Thyroid gland (tissue), 4 donors: Measurements from ENCODE around the gene HNRNPA2B1. TPM values are rescaled to one million over a fixed set of nuclear protein-coding genes. Genes with fewer than 3 reads are reported as not detected.
"Not testable (repeated sequence)": the region's sequence is repeated elsewhere in the genome, so short reads cannot be mapped to it uniquely, and the experiment has no call there.

Source experiments
- DNase-seq, 2 donors: peaks; one replicate each; pipeline ENCODE4 v3.0.0-alpha.2; 2019
- H3K27ac ChIP-seq, 3 donors: fragments of 200-600 bp; sonication (generic); 1 replicate in 2 of 3; 2 replicates in 1 of 3; pipeline ENCODE4 v1.5.1; 2016 to 2019; ENCODE audit warnings: mild to moderate bottlenecking in 1 of 3, moderate library complexity in 1 of 3
- H3K27me3 ChIP-seq: fragments of 200-600 bp; sonication (generic); one replicate; pipeline ENCODE4 v1.5.1; 2019
- H3K36me3 ChIP-seq, 2 donors: fragments of 200-600 bp; sonication (generic); one replicate each; pipeline ENCODE4 v1.5.1; 2016 to 2019
- H3K4me1 ChIP-seq, 2 donors: fragments of 200-600 bp; sonication (generic); one replicate each; pipeline ENCODE4 v1.5.1; 2017 to 2019
- H3K4me3 ChIP-seq, 3 donors: fragments of 200-600 bp; sonication (generic); replicated peaks in 1 of 3; 1 replicate in 2 of 3; 2 replicates in 1 of 3; pipeline ENCODE4 v1.5.1; 2016; ENCODE audit warnings: mild to moderate bottlenecking in 1 of 3
- H3K9me3 ChIP-seq: fragments of 200-600 bp; sonication (generic); one replicate; pipeline ENCODE4 v1.5.1; 2017
- CTCF ChIP-seq, 6 experiments: fragments of 200-600 bp in 3 of 6; fragments of 450-650 bp in 3 of 6; sonication (generic) in 3 of 6; IDR thresholded peaks; one replicate each; pipeline ENCODE4 v1.5.1; 2016 to 2019; ENCODE audit warnings: antibody characterized with exemption in 6 of 6, mild to moderate bottlenecking in 2 of 6, inconsistent platforms in 1 of 6, moderate library complexity in 1 of 6
- POLR2A ChIP-seq, 2 donors: fragments of 450-650 bp; IDR thresholded peaks; one replicate each; pipeline ENCODE4 v1.6.1; 2017; ENCODE audit warnings: antibody characterized with exemption in 2 of 2, mild to moderate bottlenecking in 2 of 2, moderate library complexity in 1 of 2
- WGBS, 2 donors: methylation state at CpG; one replicate each; pipeline ENCODE4 v1.1.5; 2017; 5-methylcytosine and 5-hydroxymethylcytosine counted together
- intact Hi-C: fragments of 100-400 bp; cut with DNase I; formaldehyde crosslinking; loops from one replicate; pipeline ENCODE4 v1.15.1; 2023
- total RNA-seq, 4 donors: library from RNA; depleted of rRNA; stranded (reverse); fragments of >200 nt; gene quantifications; one replicate each; pipeline ENCODE4 v1.2.3, GENCODE V29; 2016

The HNRNPA2B1 gene
- total RNA-seq, 4 donors from 2014 or later = 192 to 303 (median 239) TPM

GRCh38 chr7:26198133-26198780 lies 2.3 kb downstream of the HNRNPA2B1 start:
- TF ChIP-seq POLR2A (IDR thresholded peaks at IDR 0.05) (no peak), CTCF (IDR thresholded peaks at IDR 0.05) (peak; percentile 34 to 72 (median 63))
- peaks cover 15 to 36% of the 10 kb centered on the region in 2 donors for H3K4me1 ChIP-seq
- H3K4me3 ChIP-seq = peak overlapping the region; percentile 61 to 96 (median 86)
- intact Hi-C loops = no loop called here
- peaks cover 38 to 40% of the 10 kb centered on the region in 2 donors for H3K36me3 ChIP-seq
- DNase-seq = no peak
- H3K27me3 ChIP-seq = no peaks in the 10 kb centered on the region
- 1% methylated on average over 6 of the region's 6 CpGs for WGBS, 2 donors
- peak overlapping the region in 2 of 3 donors; percentile 99 to 100 for H3K27ac ChIP-seq
- no peaks in the 10 kb centered on the region for H3K9me3 ChIP-seq

- Histone ChIP-seq H3K27ac (peak overlapping the region in 1 of 3 donors; percentile 100), H3K4me1 (peaks cover 12 to 38% of the 10 kb centered on the region in 2 donors), H3K36me3 (peaks cover 46 to 49% of the 10 kb centered on the region in 2 donors), H3K9me3 (no peaks in the 10 kb centered on the region), H3K4me3 (peak overlapping the region in 1 of 3 donors; percentile 96), H3K27me3 (no peaks in the 10 kb centered on the region)
- intact Hi-C loops = no loop called here
- no peak for DNase-seq
- TF ChIP-seq CTCF (IDR thresholded peaks at IDR 0.05) (no peak), POLR2A (IDR thresholded peaks at IDR 0.05) (no peak)
- 20 to 24% methylated on average over 5 of the region's 5 CpGs for WGBS, 2 donors
Measured at GRCh38 chr7:26197153-26198115, 3.1 kb downstream of the HNRNPA2B1 start.

GRCh38 chr7:26195867-26196657 lies 4.5 kb downstream of the HNRNPA2B1 start:
- Histone ChIP-seq H3K4me3 (no peak overlapping the region), H3K27ac (no peak overlapping the region), H3K4me1 (peaks cover 12 to 39% of the 10 kb centered on the region in 2 donors), H3K36me3 (peaks cover 60 to 62% of the 10 kb centered on the region in 2 donors), H3K9me3 (no peaks in the 10 kb centered on the region), H3K27me3 (no peaks in the 10 kb centered on the region)
- WGBS, 2 donors = 68 to 69% methylated on average over 10 of the region's 10 CpGs
- TF ChIP-seq POLR2A (IDR thresholded peaks at IDR 0.05) = no peak
- no peak for TF ChIP-seq CTCF (IDR thresholded peaks at IDR 0.05)
- intact Hi-C loops = no loop called here
- no peak for DNase-seq

GRCh38 chr7:26195182-26195581 lies 5.4 kb downstream of the HNRNPA2B1 start:
- H3K27me3 ChIP-seq = no peaks in the 10 kb centered on the region
- no peak overlapping the region for H3K27ac ChIP-seq
- H3K4me1 ChIP-seq = peaks cover 12 to 39% of the 10 kb centered on the region in 2 donors
- H3K36me3 ChIP-seq = peaks cover 69 to 70% of the 10 kb centered on the region in 2 donors
- 88 to 90% methylated on average over 5 of the region's 5 CpGs for WGBS, 2 donors
- intact Hi-C loops = no loop called here
- no peak overlapping the region for H3K4me3 ChIP-seq
- TF ChIP-seq POLR2A (IDR thresholded peaks at IDR 0.05) (no peak), CTCF (IDR thresholded peaks at IDR 0.05) (no peak)
- H3K9me3 ChIP-seq = no peaks in the 10 kb centered on the region
- no peak for DNase-seq

- H3K36me3 ChIP-seq = peaks cover 71 to 73% of the 10 kb centered on the region in 2 donors
- DNase-seq, H3K4me3 ChIP-seq, intact Hi-C loops, H3K9me3 ChIP-seq, H3K27me3 ChIP-seq, H3K27ac ChIP-seq: not testable (repeated sequence)
- H3K4me1 ChIP-seq = peaks cover 12 to 39% of the 10 kb centered on the region in 2 donors
- 66 to 77% methylated on average over 11 of the region's 11 CpGs for WGBS, 2 donors
Measured at GRCh38 chr7:26194764-26195163, 5.8 kb downstream of the HNRNPA2B1 start.
